Measurements from ENCODE around the gene GRID1.

The GRID1 gene

DNA sequence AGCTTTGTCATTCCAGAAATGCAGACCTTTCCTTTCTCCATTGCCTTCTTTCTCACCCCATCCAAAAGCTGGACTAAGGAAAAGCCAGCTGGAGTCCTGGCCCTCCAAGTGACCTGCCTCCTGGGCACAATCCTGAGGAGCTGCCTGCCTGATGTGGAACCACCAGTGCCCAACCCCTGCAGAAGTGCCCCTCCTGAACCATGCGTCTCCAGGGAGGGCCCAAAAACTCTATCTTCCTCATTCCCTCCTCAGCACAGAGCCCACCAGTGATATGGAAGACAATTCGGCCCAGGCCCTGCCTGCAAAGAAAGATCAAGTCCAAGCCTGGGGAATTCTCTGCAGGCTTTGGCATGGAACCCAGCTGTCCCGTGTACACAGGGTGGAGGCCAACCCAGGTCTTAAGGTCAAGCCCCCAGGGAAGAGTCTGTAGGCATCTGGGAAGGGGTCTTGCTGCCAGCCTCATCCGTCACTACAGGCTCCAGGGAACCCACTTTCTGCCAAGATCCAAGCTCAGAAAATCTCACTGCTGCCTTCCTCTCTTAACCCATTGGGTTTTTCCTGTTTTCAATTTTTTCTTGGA is 3.5 kb upstream of the GRID1 start:
- DNase-seq (ENCODE audit: low read depth in 2 of 2) = no peak

DNA sequence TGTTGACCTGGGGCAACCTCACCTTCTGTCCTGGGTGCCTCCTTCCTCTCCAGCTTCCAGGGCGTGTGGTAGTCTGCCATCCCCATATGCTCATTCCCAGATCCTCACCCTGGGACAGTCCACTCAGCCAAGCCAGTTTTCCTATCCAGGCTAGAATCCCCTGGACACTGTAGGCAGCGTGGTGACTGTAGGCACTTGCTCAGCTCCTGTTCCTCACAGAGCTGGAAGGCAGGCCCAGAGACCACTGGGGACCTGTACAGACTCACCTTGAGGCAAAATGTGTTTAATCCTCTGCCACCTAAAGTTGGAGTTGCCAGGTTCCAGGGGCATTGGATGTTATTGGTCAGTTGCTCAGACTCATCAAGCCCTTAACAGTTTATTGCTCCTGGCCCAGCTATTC is 2.4 kb upstream of the GRID1 start:
- DNase-seq (ENCODE audit: low read depth in 2 of 2) = no peak

DNA sequence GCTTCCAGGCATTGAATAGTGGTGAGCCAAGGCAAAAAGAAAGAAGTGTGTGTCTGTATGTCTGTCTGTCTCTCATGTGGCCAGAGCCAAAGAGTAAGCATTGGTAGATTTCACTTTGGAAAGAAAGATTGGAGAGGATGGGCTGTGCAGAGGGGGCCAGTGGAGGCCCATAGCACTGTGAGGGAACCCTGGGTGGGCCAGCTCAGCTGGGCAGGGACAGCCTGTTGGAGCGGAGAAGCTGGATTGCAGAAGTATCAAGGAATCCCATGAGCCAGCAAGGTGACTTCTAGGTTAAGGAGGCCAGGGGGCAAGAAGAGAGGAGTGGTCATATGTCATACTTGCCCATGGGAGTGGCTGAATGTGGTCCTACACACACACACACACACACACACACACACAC is 1.5 kb upstream of the GRID1 start:
- no peak for DNase-seq (ENCODE audit: low read depth in 2 of 2)

DNA sequence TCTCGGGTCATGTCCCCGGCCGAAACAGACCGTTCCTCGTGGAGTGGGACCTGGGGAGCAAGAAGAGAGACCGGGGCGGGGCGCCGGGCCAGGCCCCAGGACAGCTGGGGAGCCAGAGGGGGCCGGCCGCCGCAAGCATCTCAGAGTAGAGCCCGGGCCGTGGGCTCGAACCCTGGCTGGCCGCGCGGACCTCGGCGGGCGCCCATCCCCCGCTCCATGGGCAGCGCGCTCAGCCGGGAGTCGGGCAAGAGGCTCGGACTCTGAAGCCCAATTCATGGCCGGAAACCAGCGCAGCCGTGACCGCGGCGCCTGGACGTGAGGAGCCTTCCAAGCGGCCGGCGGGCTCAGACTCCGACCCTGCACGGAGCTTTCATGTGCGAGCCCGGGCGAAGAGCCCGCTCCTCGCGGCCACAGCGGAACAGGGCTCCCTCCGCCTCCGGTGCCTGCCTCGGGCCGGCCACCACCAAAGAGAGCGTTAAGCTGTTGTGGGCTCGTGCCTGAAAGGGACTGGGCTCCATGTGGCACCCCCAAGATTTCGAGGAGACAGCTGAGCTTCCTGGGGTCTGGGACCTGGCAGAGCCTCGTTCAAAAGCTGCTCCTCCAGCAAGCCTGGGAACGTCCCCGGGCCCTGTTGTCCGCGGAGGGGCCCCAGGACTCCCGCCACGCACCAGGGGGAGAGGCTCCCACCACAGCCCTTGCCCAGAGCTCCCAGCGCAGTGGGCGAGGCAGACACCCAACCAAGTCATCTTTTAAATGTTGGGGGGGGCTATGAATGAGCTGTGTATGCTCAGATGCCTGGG is 757 bp upstream of the GRID1 start:
- DNase-seq (ENCODE audit: low read depth in 2 of 2) = no peak

DNA sequence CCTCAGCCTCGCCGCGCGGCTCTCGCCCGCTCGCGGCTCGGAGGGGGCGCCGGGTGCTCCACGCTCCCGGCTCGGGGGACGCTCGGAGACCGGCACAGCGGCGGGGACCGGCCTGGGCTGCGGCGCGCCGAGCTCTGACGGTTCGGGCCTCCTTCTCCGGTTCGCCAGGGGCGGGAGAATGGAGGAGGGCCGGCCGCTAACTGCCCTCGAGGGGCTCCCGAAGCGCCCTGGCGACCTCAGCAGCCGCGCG is 232 bp upstream of the GRID1 start:
- DNase-seq (ENCODE audit: low read depth in 2 of 2) = no peak

DNA sequence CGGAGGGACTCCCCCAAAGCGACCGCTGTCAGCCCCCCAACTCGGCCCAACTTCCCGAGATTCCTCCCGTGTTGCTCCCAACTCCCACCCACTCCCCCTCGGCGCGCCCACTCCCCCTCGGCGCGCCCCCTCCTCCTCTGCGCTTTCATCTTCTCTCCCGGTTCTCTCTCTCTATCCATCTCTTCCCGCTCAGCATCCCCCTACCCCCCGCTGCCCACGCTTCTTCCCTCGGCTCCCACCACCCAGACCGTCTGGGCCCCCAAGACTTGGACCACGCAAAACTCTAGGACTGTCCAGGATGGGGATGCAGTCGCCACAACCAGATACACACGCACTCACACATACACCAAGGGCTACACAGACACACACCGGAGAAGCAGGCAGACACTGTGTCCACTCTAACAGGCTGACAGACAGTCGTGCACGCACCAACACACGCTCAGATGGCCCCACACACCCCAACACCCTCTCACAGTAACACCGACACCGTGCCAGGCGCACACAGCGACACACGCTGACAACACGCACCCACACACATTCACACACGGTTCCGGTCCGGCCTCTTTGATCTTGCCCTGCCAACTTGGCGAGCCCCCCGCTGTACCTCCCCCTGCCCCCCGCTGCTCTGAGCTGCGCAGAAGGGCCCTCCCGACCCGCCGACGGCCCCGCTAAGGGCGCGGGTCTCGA is 1.1 kb downstream of the GRID1 start:
- DNase-seq (ENCODE audit: low read depth in 2 of 2) = no peak

DNA sequence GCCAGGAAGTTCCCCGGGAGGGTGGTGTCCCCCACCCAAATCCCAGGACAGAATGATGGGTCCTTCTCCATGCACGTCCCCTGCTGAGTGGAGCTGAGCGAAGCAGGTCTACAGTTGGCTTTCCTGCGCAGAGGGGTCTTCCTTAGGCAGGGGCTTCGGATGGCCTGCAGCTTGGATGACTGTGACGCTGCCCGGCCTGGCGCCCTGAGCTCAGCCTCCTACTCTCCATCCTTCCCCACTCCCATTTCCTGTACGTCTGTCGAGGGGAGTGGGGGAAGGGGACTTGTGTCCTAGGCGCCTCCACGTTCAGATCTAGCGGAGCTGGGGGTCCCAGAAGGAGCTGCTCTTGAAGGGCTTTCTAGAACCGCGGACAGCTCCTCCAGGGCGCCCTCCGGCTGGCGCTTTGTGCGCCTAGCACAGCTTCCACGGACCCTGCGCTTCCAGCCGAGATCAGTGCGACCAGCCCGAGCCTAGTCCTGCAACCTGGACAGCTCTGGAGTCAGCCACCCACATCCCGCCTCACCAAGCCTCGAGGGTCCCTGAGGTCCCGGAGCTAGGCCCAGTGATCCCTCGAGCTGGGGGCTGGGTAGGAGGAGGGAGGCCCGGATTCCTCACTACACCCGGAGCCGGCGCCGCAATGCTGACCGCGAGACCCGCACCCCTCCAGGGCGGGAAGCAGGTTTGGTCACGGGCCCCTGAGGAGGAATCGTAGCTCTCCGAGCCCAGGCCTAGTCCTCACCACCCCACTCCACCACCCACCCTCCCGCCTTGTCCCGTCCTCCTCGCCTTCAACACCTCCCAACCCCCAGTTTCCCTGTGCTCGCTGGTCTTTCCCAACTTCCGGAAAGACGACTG is 1.9 kb downstream of the GRID1 start:
- DNase-seq (ENCODE audit: low read depth in 2 of 2) = no peak

DNA sequence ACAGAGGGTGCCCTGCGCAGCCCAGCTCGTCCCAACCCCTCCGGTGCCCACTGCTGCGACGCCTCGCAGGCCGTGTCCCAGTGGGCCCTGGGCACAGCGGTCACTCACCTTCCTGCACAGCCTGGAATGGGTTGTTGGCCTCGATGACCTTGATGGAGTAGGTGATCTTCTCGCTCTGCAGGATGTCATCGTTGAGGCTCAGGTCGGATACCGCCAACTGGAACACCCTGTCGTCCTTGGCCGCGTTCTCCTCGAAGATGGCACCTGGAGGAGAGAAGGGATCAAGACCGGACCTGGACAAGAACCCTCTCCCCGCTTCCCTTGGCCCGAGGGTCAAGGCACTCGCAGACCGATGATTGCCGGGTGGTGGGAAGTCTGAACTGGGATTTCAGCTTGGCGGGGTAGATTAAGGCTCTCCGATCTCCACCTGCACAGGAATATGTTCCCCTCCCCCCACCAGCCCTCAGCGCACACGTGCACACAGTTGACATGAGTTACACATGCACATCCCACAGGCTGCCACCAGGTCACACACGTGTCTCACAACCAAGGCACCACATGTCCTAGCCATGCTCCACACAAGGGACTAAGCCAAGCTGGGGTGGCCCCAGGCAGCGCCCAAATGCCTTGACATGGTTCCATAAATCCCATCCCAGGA is 2.6 kb downstream of the GRID1 start:
- DNase-seq (ENCODE audit: low read depth in 2 of 2) = no peak

DNA sequence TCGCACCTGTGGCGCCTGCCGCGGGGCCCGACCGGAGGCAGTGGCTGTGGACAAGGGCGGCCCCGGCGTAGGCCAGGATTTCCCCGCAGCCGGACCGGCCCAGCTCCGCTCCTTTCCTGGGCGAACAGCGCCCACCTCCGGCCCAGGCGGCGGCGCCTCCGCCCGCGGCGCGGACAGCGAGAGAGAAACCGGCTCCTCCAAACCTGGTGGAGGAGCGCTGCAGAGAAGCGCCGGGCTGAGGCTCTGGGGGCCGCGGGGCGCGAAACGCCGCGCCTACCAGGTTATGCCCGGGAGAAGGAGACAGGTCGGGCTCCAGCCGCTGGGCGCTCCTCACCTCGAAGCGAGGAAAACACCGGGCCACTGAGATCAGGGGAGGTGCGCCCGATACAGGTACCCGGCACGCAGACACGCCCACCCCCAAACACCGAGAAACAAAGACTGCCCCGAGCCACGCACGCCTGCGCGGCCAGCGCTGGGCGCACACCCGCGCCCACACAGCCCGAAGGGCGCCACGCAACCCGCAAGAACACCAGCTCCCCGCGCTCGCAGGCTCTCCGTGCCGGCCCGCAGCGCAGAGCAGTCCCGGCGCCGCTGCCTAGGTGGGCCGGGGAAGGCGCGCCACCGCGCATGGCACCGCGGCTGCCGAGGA is 3.3 kb downstream of the GRID1 start:
- no peak for DNase-seq (ENCODE audit: low read depth in 2 of 2)

DNA sequence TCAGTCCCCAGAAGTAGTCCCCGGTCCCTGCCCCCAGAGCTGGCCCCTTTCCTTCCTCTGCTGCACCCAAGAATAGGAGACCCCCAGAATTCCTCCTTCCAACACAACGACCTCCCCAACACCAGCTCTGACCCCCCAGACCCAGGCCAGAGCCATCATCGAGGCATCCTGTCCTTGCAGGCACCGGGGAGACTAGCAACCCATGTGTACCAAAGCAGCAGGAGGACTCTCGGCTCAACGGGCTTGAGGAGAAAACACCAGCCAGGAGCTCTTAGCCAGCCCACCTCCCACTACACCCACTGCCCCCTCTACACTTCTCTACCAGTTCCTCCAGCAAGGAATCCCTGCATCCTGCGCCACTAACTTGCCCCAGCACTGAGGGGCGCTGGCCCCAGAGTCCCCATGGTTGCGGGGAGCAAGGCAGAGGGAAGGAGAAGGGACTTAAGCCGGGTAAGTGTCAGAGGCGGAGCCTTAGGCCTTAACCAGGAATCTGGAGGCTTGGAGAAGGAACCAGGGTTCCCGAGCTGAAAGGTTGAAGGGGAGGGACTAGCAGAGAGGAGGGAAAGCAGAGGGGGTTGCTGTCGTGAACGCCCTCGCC is 3.9 kb downstream of the GRID1 start:
- no peak for DNase-seq (ENCODE audit: low read depth in 2 of 2)

DNA sequence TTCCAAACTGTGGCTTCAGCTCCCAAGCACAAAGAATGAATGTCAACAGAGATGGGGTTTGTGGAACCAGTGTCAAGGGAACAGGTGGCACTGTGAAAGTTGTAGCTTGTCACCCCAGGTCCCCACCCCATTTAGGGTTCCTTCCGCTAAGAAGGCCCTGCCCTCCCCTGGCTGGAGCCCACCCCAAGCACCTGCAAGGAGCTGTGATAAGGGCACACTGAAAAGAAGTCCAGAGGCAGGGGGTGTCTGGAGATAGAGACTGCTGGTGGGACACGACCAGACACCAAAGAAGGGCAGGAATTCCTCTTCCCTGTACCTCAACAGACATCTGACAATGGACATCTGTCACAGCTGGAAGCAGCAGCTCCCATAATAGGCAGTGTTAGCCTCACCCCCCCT is 4.5 kb downstream of the GRID1 start:
- DNase-seq (ENCODE audit: low read depth in 2 of 2) = no peak

DNA sequence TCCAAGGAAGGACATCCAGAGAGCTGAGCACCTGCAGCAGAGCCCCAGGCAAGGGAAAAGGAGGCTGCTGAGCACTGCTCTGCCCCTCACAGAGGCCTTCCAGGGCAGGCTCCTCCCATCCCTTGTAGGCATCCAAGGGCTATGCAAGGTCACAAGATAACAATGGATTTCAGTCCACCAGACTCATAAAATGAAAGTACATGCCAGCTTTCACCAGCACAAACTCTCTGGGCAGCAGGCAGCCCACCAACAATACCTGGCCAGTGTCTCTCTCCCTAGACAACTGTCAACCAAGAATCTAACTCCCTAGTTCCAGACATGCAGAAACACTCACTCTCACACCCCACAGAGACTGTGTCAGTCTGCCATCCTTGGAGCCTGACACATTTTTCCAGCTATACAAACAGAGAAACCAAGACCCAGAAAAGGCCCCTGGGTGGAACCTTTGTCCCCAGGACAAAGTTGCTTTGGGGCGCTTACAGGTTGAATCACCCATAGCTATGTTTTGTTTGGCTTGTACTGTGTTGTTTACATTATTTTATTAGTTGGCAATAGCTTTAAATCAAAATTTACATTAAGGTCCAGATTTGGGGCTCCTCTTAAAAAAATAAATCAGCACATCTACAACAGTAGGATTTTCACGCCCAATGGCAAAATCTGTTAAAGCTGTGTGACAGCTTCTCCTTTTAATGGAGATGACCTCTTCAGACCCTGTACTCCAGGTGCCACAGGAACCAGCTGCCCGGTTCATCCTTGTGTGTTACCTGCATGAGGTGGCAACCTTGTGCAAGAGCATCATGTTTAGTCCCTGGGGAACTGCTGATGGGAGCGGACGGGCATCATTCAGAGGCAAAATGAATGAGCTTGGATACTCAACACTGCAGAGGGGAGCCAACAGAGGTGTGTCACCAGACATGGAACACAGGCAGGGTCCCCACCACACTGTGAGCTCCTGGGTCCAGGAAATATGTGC is 5.2 kb downstream of the GRID1 start:
- DNase-seq (ENCODE audit: low read depth in 2 of 2) = no peak

DNA sequence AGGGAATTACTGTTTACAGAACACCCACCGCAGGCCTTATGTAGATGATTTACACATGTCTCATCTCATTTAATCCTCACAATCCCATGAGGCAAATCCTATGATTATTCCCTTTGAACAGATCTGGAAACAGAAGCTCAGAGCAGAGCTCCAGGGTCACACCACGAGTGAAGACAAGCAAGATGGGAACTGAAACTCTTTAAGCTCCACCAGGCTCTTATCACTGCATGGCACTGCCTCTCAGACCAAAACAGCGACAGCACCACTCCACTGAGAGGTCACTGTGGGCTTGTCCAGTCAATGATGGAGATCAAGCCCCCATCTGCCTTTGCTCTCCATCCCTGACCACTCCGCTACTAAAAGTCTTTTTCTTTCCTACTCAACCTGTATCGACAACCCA is 5.9 kb downstream of the GRID1 start:
- DNase-seq (ENCODE audit: low read depth in 2 of 2) = no peak

DNA sequence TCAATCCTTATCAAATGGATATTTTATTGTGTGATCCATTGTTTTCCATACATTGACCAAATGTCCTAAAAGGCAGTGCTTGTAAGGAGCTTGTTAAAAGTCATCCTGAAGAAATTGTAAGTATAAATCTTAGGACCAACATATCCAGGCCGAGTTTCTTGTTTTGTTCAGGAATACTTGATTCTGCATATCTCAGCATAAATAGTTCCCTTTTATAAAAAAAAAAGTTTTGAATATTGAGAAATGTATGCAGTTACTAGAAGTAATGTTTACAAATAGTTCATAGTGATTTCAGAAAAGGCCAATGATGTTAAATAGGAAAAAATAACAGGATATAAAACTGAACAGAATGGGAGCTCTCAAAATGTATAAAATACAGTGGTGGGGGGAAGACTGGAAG is 6.6 kb downstream of the GRID1 start:
- no peak for DNase-seq (ENCODE audit: low read depth in 2 of 2)

DNA sequence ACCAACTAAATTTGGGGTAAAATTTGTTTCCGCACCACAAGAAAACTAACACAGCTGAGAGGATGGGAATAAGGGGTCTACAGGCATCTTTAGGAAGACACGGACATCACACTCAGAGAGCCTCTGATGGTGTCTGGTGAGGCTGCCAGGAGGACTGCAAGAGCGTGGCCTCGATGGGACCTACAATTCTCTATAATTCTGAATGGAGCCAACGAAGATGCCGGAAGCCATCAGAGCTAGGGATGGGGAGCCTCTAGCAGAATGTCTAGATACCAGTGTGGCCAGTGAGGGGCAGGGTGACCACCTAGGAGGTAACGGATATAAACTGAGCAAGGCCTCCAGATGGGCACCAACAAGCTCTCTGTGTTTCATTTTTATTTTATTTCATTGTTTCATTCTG is 7.5 kb downstream of the GRID1 start:
- no peak for DNase-seq (ENCODE audit: low read depth in 2 of 2)

DNA sequence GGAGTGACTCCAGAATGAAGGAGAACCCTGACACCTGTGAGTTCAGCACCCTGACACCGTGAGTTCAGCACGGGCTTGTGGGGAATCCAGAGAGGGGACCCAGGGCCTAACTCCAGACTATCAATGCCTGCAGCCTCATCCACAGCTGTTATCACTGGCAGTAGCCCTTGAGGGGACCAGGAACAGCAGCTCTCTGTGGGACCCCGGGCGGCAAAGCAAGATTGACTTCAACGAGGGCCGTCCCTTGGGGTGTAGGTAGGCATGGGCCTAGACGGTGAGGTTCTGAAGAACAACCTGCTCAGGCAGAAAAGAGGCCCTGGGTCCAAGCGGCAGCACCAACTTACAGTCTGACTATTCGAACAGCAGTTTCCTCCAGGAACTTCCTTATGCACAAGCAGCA is 8.9 kb downstream of the GRID1 start:
- DNase-seq (ENCODE audit: low read depth in 2 of 2) = no peak

DNA sequence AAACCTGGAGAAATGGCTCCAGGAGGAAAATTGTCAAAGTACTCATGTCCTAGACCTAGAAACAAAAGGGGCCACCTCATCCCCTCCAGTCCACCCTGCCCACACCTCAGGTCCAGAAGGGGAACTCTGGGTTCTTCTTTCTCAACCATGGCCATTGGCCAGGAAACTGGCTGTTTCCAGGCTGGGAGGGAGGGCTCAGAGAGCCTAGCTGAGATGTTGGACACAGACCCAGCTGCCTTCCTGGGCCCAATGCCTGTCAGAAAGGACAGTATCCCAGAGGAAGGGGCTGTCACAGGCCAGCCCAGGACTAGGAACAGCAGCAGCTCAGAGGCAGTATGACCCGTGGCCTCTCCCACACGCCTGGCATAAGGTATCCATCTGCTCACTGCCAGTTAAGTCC is 9.6 kb downstream of the GRID1 start:
- no peak for DNase-seq (ENCODE audit: low read depth in 2 of 2)

DNA sequence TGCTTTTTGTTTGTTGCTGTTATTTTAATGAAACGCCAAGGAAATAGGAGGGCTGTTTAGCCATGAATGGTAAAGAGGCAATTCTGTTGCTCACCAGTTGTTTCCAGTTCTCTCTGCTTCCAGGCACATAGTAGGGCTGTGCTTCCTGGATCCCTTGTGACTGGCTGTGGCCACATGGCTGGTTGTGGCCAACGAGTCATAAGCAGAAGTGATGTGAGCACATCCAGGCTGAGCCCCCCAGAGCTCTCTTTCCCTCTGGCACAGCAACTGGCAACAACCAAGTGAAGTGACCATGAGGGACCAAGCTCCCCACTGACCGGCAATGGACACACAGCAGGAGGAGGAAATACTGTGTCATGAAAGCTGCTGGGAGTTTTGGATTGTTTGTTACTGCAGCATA is 10.3 kb downstream of the GRID1 start:
- DNase-seq (ENCODE audit: low read depth in 2 of 2) = no peak

DNA sequence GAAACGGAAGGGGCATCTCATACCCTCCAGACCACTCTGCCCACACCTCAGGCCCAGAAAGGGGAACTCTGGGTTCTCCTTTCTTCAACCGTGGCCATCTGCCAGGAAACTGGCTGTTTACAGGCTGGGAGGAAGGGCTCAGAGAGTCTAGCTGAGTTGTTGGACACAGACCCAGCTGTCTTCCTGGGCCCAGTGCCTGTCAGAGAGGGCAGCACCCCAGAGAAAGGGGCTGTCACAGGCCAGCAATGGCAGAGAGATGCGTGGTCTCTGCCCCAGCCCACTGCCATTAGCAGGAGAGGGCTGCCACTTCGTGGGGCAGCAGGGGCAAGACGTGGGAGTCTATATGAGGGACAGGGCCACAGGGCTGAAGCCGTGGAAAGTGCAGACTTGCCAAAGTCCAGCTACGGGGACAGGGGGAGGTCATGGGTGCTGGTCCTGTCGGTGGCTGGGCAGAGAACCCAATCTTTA is 11.0 kb downstream of the GRID1 start:
- no peak for DNase-seq (ENCODE audit: low read depth in 2 of 2)
